HEK293 (cell line): ENCODE results near the gene STMN1.

Experiments
- CTCF ChIA-PET: fragments of 350-600 bp; formaldehyde crosslinking; extraction: SDS; loops from one replicate; lab custom pipeline; 2021; ENCODE audit warnings: antibody characterized with exemption; lab: Yijun Ruan, JAX
- POLR2A ChIA-PET: fragments of 300-600 bp; formaldehyde crosslinking; extraction: SDS; loops from one replicate; lab custom pipeline; 2020; ENCODE audit warnings: antibody characterized with exemption, inconsistent platforms; lab: Yijun Ruan, JAX
- H3K27ac ChIP-seq: fragments of 200-500 bp; sonication (Bioruptor generic); 2 replicates; pipeline ENCODE4 v1.5.1; 2014; ENCODE audit warnings: low read depth, low read length, control low read depth, inconsistent platforms; ENCODE audit errors: extremely low read depth
- H3K36me3 ChIP-seq, 2 experiments: fragments of 200-500 bp in 1 of 2; sonication (Bioruptor generic) in 1 of 2; 1 replicate in 1 of 2; 2 replicates in 1 of 2; pipeline ENCODE4 v1.5.1; 2014 to 2017; ENCODE audit warnings: inconsistent platforms in 2 of 2, low read length in 2 of 2; ENCODE audit not compliant: control insufficient read depth in 2 of 2, insufficient read depth in 1 of 2
- H3K4me1 ChIP-seq: fragments of 200-500 bp; sonication (Bioruptor generic); 2 replicates; pipeline ENCODE4 v1.5.1; 2014; ENCODE audit warnings: mild to moderate bottlenecking, low read length, inconsistent platforms; ENCODE audit not compliant: control insufficient read depth, insufficient read depth
- H3K4me3 ChIP-seq: 2 replicates; pipeline ENCODE4 v1.5.1; 2011; ENCODE audit warnings: low read depth, mild to moderate bottlenecking, control low read depth, low read length, moderate library complexity
- H3K9me3 ChIP-seq: fragments of 200-500 bp; sonication (Bioruptor generic); 2 replicates; pipeline ENCODE4 v1.5.1; 2014; ENCODE audit warnings: low read depth, low read length, inconsistent platforms; ENCODE audit not compliant: control insufficient read depth, insufficient read depth
- GLI4 ChIP-seq: fragments of 450-650 bp; formaldehyde crosslinking; IDR thresholded peaks from 2 replicates; pipeline ENCODE4 v1.5.1; 2016; ENCODE audit warnings: missing biosample characterization, missing genetic modification characterization
- KLF10 ChIP-seq: fragments of 450-650 bp; IDR thresholded peaks from 2 replicates; pipeline ENCODE4 v1.5.1; 2018; ENCODE audit warnings: missing biosample characterization, mild to moderate bottlenecking, missing genetic modification characterization
- MYNN ChIP-seq: fragments of 450-650 bp; formaldehyde crosslinking; IDR thresholded peaks from 2 replicates; pipeline ENCODE4 v1.5.1; 2016; ENCODE audit warnings: missing biosample characterization, missing genetic modification characterization, borderline replicate concordance
- RBAK ChIP-seq: fragments of 450-650 bp; formaldehyde crosslinking; IDR thresholded peaks from 2 replicates; pipeline ENCODE4 v1.5.1; 2016; ENCODE audit warnings: missing biosample characterization, missing genetic modification characterization
- ZBTB20 ChIP-seq: fragments of 450-650 bp; formaldehyde crosslinking; IDR thresholded peaks from 2 replicates; pipeline ENCODE4 v1.5.1; 2016; ENCODE audit warnings: missing biosample characterization, missing genetic modification characterization
- ZBTB48 ChIP-seq: fragments of 450-650 bp; formaldehyde crosslinking; IDR thresholded peaks from 2 replicates; pipeline ENCODE4 v1.5.1; 2016; ENCODE audit warnings: missing biosample characterization, missing genetic modification characterization
- ZFP69B ChIP-seq: fragments of 450-650 bp; formaldehyde crosslinking; IDR thresholded peaks from 2 replicates; pipeline ENCODE4 v1.5.1; 2016; ENCODE audit warnings: missing biosample characterization, missing genetic modification characterization
- ZIC2 ChIP-seq: fragments of 450-650 bp; formaldehyde crosslinking; IDR thresholded peaks from 2 replicates; pipeline ENCODE4 v1.5.1; 2016; ENCODE audit warnings: missing biosample characterization, missing genetic modification characterization
- ZNF114 ChIP-seq: fragments of 450-650 bp; formaldehyde crosslinking; IDR thresholded peaks from 2 replicates; pipeline ENCODE4 v1.5.0; 2017; ENCODE audit warnings: missing biosample characterization, missing genetic modification characterization
- ZNF138 ChIP-seq: fragments of 450-650 bp; formaldehyde crosslinking; IDR thresholded peaks from 2 replicates; pipeline ENCODE4 v1.5.1; 2016; ENCODE audit warnings: missing biosample characterization, missing genetic modification characterization, borderline replicate concordance
- ZNF214 ChIP-seq: fragments of 450-650 bp; formaldehyde crosslinking; IDR thresholded peaks from 2 replicates; pipeline ENCODE4 v1.5.1; 2017; ENCODE audit warnings: missing biosample characterization, mild to moderate bottlenecking, missing genetic modification characterization, borderline replicate concordance
- ZNF266 ChIP-seq: fragments of 450-650 bp; formaldehyde crosslinking; IDR thresholded peaks from 2 replicates; pipeline ENCODE4 v1.5.1; 2016; ENCODE audit warnings: missing biosample characterization, missing genetic modification characterization, low read depth
- ZNF274 ChIP-seq, 2 experiments: fragments of 200-500 bp in 1 of 2; fragments of 450-650 bp in 1 of 2; sonication (Bioruptor generic) in 1 of 2; formaldehyde crosslinking in 1 of 2; IDR thresholded peaks; 2 replicates each; pipeline versions ENCODE4 v1.5.1 to v1.6.1; 2014 to 2016; ENCODE audit warnings: borderline replicate concordance in 1 of 2, inconsistent platforms in 1 of 2, low read length in 1 of 2, missing biosample characterization in 1 of 2, missing genetic modification characterization in 1 of 2
- ZNF302 ChIP-seq: fragments of 450-650 bp; formaldehyde crosslinking; IDR thresholded peaks from 2 replicates; pipeline ENCODE4 v1.5.1; 2016; ENCODE audit warnings: missing biosample characterization, missing genetic modification characterization, low read depth
- ZNF354C ChIP-seq: fragments of 450-650 bp; formaldehyde crosslinking; IDR thresholded peaks from 2 replicates; pipeline ENCODE4 v1.5.1; 2016; ENCODE audit warnings: missing biosample characterization, missing genetic modification characterization, low read depth, borderline replicate concordance
- ZNF366 ChIP-seq: fragments of 450-650 bp; formaldehyde crosslinking; conservative IDR thresholded peaks from 2 replicates; pipeline ENCODE4 v1.5.1; 2016; ENCODE audit warnings: missing biosample characterization, missing genetic modification characterization
- ZNF394 ChIP-seq: fragments of 450-650 bp; formaldehyde crosslinking; IDR thresholded peaks from 2 replicates; pipeline ENCODE4 v1.5.1; 2016; ENCODE audit warnings: missing biosample characterization, missing genetic modification characterization, mild to moderate bottlenecking, moderate library complexity, borderline replicate concordance
- ZNF423 ChIP-seq: fragments of 450-650 bp; formaldehyde crosslinking; IDR thresholded peaks from 2 replicates; pipeline ENCODE4 v1.5.1; 2016; ENCODE audit warnings: missing biosample characterization, missing genetic modification characterization
- ZNF433 ChIP-seq: fragments of 450-650 bp; formaldehyde crosslinking; IDR thresholded peaks from 2 replicates; pipeline ENCODE4 v1.5.1; 2016; ENCODE audit warnings: missing biosample characterization, missing genetic modification characterization, low read depth
- ZNF473 ChIP-seq: fragments of 450-650 bp; formaldehyde crosslinking; IDR thresholded peaks from 2 replicates; pipeline ENCODE4 v1.5.1; 2017; ENCODE audit warnings: missing biosample characterization, missing genetic modification characterization
- ZNF76 ChIP-seq: fragments of 450-650 bp; formaldehyde crosslinking; IDR thresholded peaks from 2 replicates; pipeline ENCODE4; 2016; ENCODE audit warnings: low read depth, missing biosample characterization, missing genetic modification characterization, borderline replicate concordance
- ZNF777 ChIP-seq: fragments of 450-650 bp; formaldehyde crosslinking; IDR thresholded peaks from 2 replicates; pipeline ENCODE4 v1.5.1; 2017; ENCODE audit warnings: missing biosample characterization, missing genetic modification characterization, borderline replicate concordance
- ZSCAN23 ChIP-seq: fragments of 450-650 bp; formaldehyde crosslinking; IDR thresholded peaks from 2 replicates; pipeline ENCODE4 v1.5.1; 2016; ENCODE audit warnings: missing biosample characterization, missing genetic modification characterization
- TF ChIP-seq, protein P1 (sequence below): fragments of 450-650 bp; formaldehyde crosslinking; IDR thresholded peaks from 2 replicates; pipeline ENCODE4 v1.5.1; 2016; ENCODE audit warnings: missing biosample characterization, missing genetic modification characterization
- TF ChIP-seq, protein P2 (sequence below): fragments of 450-650 bp; formaldehyde crosslinking; IDR thresholded peaks from 2 replicates; pipeline ENCODE4 v1.5.1; 2016; ENCODE audit warnings: missing biosample characterization, missing genetic modification characterization, borderline replicate concordance

The STMN1 gene

GRCh38 chr1:25903986-25904385 lies 2.2 kb downstream of the STMN1 start (continued):
- no peak for TF ChIP-seq ZNF366 (tag by site-specific recombination)

DNA sequence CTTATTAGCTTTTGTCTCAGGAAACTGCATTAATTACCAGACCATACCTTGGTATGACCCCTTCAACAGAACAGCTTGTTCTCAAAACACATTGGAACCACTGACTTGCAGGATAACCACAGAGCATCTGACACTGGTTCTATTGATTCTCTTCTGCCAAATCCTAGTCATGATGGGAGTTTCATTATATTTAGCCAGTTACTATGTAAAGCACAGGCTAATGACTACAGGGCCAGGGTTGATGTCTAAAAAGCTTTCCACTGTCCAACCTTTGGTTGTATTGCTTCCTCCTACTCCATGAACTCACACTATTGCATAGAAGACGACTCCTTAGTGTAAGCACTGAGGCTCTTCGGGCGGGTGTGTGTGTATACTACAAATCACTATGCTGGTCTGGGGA lies 3.8 kb downstream of the STMN1 start:
- Histone ChIP-seq H3K9me3 (no peaks in the 10 kb centered on the region), H3K36me3 (peaks cover 32 to 72% of the 10 kb centered on the region in 2 experiments), H3K4me1 (peaks cover 5% of the 10 kb centered on the region), H3K4me3 (no peak overlapping the region), H3K27ac (no peak overlapping the region)
- ChIA-PET CTCF (interaction anchor here (0.6 to 2.9 kb wide), 5 partner anchors 10 to 102 kb away, joined by 4 to 11 read pairs (median 6); partner anchors contain the start of gene PAFAH2), POLR2A (no interaction called here)
- TF ChIP-seq ZNF214 (no peak), ZNF394 (no peak), ZBTB48 (tag by site-specific recombination) (no peak), ZFP69B (tag by site-specific recombination) (no peak), ZNF114 (tag by site-specific recombination) (no peak), MYNN (tag by site-specific recombination) (no peak), ZNF423 (tag by site-specific recombination) (no peak), RBAK (no peak), ZNF433 (tag by site-specific recombination) (no peak), ZBTB20 (tag by site-specific recombination) (no peak), ZNF473 (tag by site-specific recombination) (no peak), ZIC2 (tag by site-specific recombination) (no peak), ZNF274 (IDR thresholded peaks at IDR 0.05; ENCODE audit: low read length) (no peak), ZNF274 (tag by site-specific recombination; IDR thresholded peaks at IDR 0.05; ENCODE audit: borderline replicate concordance) (no peak), GLI4 (no peak), ZNF302 (tag by site-specific recombination) (no peak)
- TF ChIP-seq, protein P1, sequence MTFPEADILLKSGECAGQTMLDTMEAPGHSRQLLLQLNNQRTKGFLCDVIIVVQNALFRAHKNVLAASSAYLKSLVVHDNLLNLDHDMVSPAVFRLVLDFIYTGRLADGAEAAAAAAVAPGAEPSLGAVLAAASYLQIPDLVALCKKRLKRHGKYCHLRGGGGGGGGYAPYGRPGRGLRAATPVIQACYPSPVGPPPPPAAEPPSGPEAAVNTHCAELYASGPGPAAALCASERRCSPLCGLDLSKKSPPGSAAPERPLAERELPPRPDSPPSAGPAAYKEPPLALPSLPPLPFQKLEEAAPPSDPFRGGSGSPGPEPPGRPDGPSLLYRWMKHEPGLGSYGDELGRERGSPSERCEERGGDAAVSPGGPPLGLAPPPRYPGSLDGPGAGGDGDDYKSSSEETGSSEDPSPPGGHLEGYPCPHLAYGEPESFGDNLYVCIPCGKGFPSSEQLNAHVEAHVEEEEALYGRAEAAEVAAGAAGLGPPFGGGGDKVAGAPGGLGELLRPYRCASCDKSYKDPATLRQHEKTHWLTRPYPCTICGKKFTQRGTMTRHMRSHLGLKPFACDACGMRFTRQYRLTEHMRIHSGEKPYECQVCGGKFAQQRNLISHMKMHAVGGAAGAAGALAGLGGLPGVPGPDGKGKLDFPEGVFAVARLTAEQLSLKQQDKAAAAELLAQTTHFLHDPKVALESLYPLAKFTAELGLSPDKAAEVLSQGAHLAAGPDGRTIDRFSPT (tag by site-specific recombination): no peak

DNA sequence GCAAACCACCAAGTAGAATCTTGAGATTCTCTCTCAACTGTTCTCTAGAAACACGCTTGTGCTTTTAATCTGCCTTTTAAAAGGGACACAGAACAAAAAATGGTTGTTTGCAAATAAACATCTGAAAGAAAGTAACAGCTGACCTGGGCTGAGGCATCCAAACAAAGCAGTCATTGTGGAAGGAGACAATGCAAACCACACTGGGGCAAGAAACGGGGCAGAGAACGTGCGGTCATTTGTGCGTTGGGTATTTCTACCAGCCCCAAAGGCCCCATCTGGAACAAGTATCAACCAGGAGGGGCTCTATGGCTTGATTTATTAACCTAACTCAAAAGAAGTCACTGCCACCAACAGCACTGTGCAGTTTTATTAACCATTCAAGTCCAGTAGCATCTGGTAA lies 6.0 kb downstream of the STMN1 start:
- Histone ChIP-seq H3K9me3 (no peaks in the 10 kb centered on the region), H3K4me3 (no peak overlapping the region), H3K27ac (no peak overlapping the region), H3K36me3 (peaks cover 32 to 82% of the 10 kb centered on the region in 2 experiments), H3K4me1 (peaks cover 5% of the 10 kb centered on the region)
- ChIA-PET CTCF (interaction anchor here (1.3 to 2.9 kb wide), 2 partner anchors 25 to 97 kb away, joined by 4 to 11 read pairs; partner anchors contain the start of genes PAFAH2 and PAQR7), POLR2A (no interaction called here)
- TF ChIP-seq ZNF138 (tag by site-specific recombination) (no peak), ZNF777 (tag by site-specific recombination) (no peak), ZNF354C (tag by site-specific recombination) (no peak), ZNF266 (tag by site-specific recombination) (no peak), ZNF76 (tag by site-specific recombination) (no peak), KLF10 (tag by site-specific recombination) (no peak), ZSCAN23 (tag by site-specific recombination) (no peak)
- TF ChIP-seq, protein P2, sequence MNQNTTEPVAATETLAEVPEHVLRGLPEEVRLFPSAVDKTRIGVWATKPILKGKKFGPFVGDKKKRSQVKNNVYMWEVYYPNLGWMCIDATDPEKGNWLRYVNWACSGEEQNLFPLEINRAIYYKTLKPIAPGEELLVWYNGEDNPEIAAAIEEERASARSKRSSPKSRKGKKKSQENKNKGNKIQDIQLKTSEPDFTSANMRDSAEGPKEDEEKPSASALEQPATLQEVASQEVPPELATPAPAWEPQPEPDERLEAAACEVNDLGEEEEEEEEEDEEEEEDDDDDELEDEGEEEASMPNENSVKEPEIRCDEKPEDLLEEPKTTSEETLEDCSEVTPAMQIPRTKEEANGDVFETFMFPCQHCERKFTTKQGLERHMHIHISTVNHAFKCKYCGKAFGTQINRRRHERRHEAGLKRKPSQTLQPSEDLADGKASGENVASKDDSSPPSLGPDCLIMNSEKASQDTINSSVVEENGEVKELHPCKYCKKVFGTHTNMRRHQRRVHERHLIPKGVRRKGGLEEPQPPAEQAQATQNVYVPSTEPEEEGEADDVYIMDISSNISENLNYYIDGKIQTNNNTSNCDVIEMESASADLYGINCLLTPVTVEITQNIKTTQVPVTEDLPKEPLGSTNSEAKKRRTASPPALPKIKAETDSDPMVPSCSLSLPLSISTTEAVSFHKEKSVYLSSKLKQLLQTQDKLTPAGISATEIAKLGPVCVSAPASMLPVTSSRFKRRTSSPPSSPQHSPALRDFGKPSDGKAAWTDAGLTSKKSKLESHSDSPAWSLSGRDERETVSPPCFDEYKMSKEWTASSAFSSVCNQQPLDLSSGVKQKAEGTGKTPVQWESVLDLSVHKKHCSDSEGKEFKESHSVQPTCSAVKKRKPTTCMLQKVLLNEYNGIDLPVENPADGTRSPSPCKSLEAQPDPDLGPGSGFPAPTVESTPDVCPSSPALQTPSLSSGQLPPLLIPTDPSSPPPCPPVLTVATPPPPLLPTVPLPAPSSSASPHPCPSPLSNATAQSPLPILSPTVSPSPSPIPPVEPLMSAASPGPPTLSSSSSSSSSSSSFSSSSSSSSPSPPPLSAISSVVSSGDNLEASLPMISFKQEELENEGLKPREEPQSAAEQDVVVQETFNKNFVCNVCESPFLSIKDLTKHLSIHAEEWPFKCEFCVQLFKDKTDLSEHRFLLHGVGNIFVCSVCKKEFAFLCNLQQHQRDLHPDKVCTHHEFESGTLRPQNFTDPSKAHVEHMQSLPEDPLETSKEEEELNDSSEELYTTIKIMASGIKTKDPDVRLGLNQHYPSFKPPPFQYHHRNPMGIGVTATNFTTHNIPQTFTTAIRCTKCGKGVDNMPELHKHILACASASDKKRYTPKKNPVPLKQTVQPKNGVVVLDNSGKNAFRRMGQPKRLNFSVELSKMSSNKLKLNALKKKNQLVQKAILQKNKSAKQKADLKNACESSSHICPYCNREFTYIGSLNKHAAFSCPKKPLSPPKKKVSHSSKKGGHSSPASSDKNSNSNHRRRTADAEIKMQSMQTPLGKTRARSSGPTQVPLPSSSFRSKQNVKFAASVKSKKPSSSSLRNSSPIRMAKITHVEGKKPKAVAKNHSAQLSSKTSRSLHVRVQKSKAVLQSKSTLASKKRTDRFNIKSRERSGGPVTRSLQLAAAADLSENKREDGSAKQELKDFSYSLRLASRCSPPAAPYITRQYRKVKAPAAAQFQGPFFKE: no peak
- TF ChIP-seq, protein P1 (tag by site-specific recombination): no peak
